ENCODE measurements around the gene KARS1. TPM values are rescaled to one million over a fixed set of nuclear protein-coding genes. Genes with fewer than 3 reads are reported as not detected.

KARS1 gene
- total RNA-seq: 65.2 TPM

DNA sequence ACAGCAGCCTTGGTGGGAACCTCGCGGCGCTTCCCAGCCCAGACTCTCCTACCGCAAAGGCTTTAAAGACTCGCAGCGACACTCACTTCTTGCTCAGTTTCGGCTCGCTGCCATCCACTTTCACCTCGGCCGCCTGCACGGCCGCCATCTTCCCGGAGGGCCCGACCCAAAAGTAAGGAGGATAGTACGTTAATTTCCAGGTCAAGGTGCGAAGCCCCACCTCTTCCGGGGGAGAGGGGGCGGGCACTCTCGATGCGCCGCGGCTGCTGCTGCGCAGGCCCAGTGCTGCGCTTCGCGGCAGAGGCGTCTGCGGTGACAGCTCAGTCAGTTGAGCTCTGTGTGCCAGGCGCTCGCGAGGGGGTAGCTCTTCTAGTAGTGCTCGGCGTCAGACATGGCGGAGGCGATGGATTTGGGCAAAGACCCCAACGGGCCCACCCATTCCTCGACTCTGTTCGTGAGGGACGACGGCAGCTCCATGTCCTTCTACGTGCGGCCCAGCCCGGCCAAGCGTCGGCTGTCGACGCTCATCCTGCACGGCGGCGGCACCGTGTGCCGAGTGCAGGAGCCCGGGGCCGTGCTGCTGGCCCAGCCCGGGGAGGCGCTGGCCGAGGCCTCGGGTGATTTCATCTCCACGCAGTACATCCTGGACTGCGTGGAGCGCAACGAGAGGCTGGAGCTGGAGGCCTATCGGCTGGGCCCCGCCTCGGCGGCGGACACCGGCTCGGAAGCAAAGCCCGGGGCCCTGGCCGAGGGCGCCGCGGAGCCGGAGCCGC is at the start of gene KARS1, which contains the start of gene TERF2IP:
Gene KARS1 (minus strand): TSS at position 174 of the 773 bp plus-strand sequence. CDS start 26 bp downstream, at position 148.
Gene TERF2IP (plus strand): TSS at position 282 of the 773 bp plus-strand sequence. CDS start 110 bp downstream, at position 392.
- Histone ChIP-seq H3K27me3 (no peaks in the 10 kb centered on the region), H3K4me1 (peaks cover 9 to 32% of the 10 kb centered on the region in 2 donors), H3K27ac (peak within 1 kb of the TSS; percentile 96 to 97), H3K9me3 (no peaks in the 10 kb centered on the region), H3K36me3 (peaks cover 3 to 18% of the 10 kb centered on the region in 2 donors), H3K4me3 (peak within 1 kb of the TSS; percentile 96 to 97)
- intact Hi-C loops (cut with DNase I): loop anchor here (1.0 to 5.0 kb wide), 4 partner anchors 24 to 183 kb away; partner anchors contain the start of genes ADAT1, GABARAPL2 and TMEM170A
- DNase-seq (ENCODE audit: low spot score in 2 of 2): peak; percentile 75 to 95
- TF ChIP-seq, protein P1, sequence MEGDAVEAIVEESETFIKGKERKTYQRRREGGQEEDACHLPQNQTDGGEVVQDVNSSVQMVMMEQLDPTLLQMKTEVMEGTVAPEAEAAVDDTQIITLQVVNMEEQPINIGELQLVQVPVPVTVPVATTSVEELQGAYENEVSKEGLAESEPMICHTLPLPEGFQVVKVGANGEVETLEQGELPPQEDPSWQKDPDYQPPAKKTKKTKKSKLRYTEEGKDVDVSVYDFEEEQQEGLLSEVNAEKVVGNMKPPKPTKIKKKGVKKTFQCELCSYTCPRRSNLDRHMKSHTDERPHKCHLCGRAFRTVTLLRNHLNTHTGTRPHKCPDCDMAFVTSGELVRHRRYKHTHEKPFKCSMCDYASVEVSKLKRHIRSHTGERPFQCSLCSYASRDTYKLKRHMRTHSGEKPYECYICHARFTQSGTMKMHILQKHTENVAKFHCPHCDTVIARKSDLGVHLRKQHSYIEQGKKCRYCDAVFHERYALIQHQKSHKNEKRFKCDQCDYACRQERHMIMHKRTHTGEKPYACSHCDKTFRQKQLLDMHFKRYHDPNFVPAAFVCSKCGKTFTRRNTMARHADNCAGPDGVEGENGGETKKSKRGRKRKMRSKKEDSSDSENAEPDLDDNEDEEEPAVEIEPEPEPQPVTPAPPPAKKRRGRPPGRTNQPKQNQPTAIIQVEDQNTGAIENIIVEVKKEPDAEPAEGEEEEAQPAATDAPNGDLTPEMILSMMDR (IDR thresholded peaks at IDR 0.05): no peak

DNA sequence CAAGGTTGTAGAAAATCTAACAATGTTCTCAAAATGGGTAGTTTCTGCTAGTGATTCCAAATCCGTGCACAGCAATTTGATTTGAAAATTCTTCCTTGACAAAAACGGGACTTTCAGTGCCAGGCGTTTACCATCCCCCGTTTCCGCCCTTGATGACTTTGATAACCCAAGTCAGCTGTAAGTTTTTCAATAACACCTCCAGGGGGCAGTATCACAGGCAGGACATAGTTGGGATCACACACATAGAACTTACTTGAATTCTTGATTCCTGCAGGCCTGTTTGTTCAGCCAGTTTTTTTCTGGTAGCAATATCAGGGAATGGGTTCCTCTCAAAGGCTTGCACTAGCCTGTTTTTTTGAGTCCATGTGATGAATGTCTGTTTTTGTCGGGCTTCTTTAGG is 48.2 kb upstream of the KARS1 start:
- TF ChIP-seq, protein P1 (IDR thresholded peaks at IDR 0.05): peak in 1 of 3 experiments; percentile 15
- Histone ChIP-seq H3K4me3 (no peak overlapping the region), H3K9me3 (no peaks in the 10 kb centered on the region), H3K27ac (no peak overlapping the region), H3K27me3 (no peaks in the 10 kb centered on the region), H3K36me3 (no peaks in the 10 kb centered on the region), H3K4me1 (no peaks in the 10 kb centered on the region)
- no peak for DNase-seq (ENCODE audit: low spot score in 2 of 2)
- intact Hi-C loops (cut with DNase I): no loop called here

DNA sequence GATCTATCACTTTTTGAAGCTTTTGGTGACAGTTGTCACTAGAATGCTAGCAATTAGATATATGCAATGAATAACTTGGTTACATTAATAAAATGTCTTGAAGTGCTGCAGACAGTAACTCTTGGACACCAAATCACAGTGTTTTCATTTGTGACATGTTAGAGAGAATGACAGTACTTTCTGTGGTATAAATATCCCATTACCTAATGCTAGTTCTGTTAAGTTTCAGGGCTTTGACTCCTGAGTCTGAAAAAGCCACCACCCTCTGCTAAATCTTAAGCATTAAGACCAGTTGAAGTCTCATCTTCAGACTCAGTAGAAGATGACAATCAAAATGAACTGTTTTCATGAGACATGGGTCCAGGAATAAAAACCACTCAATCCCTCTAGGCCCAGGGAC is 39.9 kb upstream of the KARS1 start:
- TF ChIP-seq, protein P1 (IDR thresholded peaks at IDR 0.05): no peak
- Histone ChIP-seq H3K27me3 (no peaks in the 10 kb centered on the region), H3K4me1 (no peaks in the 10 kb centered on the region), H3K27ac (no peak overlapping the region), H3K36me3 (no peaks in the 10 kb centered on the region), H3K4me3 (no peak overlapping the region), H3K9me3 (no peaks in the 10 kb centered on the region)
- intact Hi-C loops (cut with DNase I): no loop called here
- no peak for DNase-seq (ENCODE audit: low spot score in 2 of 2)

DNA sequence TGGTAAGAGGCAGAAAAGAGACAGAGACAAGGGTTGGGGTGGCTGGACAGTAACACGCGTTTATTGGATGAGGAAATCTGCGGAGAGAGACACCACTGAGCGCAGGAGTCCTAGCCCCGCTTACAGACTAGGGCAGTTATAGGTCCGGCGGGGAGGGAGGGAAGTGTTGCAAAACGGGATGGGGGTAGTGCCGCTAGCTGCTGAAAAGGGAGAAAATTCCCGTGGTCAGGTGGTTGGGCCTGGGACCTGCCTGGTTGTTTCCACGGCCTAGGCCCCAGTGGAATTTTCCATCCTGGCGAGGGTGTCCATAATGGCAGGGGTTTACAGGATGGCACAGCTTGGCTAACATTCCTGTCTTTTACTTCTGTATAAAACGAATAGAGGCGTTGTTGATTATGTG is 34.8 kb upstream of the KARS1 start:
- TF ChIP-seq, protein P1 (IDR thresholded peaks at IDR 0.05): no peak
- Histone ChIP-seq H3K27ac (no peak overlapping the region), H3K36me3 (no peaks in the 10 kb centered on the region), H3K9me3 (no peaks in the 10 kb centered on the region), H3K27me3 (no peaks in the 10 kb centered on the region), H3K4me1 (no peaks in the 10 kb centered on the region), H3K4me3 (no peak overlapping the region)
- DNase-seq (ENCODE audit: low spot score in 2 of 2): no peak
- intact Hi-C loops (cut with DNase I): no loop called here

DNA sequence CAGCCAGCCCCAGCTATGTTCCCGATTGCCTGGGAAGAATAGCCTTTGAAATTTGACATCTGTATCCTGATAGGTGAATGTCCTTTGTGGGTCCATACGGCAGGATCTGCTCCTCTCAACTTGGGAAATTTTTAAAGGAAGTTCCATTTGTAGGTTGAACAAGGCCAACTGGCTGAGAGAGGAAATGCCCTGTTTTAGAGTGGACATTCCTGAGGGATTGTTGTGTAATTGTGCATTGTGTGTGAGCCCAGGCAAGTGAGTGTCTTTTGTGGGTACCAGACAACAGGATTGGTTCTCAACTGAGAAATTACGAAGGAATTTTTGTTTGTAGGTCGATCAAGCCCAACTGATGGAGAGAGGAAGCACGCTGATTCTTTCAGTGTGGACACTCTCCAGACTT is 31.9 kb upstream of the KARS1 start:
- intact Hi-C loops (cut with DNase I): no loop called here
- Histone ChIP-seq H3K4me3 (no peak overlapping the region), H3K27ac (no peak overlapping the region), H3K27me3 (no peaks in the 10 kb centered on the region), H3K9me3 (no peaks in the 10 kb centered on the region), H3K4me1 (no peaks in the 10 kb centered on the region), H3K36me3 (no peaks in the 10 kb centered on the region)
- TF ChIP-seq, protein P1 (IDR thresholded peaks at IDR 0.05): no peak
- DNase-seq (ENCODE audit: low spot score in 2 of 2): no peak
